ENCODE measurements around the gene COL18A1. TPM values are rescaled to one million over a fixed set of nuclear protein-coding genes. Genes with fewer than 3 reads are reported as not detected.

Gene COL18A1
- total RNA-seq, 4 donors from 2014 or later: 18.6 to 85.0 (median 33.0) TPM

DNA sequence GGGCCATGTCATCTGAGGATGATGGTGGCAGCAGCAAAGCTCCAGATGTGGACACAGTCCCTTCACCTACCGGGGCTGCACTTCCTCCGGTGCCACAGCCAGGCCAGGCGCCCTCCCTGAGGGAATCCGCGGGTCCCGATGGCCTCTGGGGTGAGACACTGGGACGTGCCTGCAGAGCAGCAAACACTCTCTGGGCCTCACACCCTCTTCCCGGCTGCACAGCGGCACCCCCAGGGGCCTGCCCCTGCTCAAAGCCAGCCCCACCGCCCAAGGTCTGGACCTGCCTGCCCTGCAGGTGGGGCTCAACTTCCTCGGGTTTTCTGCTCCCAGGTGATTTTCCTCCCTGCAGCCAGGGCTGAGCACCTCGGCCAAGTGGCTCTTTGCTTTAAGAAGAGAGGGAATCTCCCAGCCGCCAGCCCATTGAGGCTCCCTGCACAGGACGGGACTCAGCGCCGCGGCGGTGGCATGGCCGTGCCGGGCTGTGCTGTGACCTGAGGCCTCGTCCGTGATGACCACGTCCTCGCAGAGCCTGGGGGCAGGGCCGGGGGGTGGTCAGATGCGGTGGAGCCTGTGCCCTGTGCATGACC lies 21.3 kb upstream of the COL18A1 start:
- no peak overlapping the region for H3K27ac ChIP-seq
- H3K36me3 ChIP-seq: no peaks in the 10 kb centered on the region
- TF ChIP-seq, protein P1, sequence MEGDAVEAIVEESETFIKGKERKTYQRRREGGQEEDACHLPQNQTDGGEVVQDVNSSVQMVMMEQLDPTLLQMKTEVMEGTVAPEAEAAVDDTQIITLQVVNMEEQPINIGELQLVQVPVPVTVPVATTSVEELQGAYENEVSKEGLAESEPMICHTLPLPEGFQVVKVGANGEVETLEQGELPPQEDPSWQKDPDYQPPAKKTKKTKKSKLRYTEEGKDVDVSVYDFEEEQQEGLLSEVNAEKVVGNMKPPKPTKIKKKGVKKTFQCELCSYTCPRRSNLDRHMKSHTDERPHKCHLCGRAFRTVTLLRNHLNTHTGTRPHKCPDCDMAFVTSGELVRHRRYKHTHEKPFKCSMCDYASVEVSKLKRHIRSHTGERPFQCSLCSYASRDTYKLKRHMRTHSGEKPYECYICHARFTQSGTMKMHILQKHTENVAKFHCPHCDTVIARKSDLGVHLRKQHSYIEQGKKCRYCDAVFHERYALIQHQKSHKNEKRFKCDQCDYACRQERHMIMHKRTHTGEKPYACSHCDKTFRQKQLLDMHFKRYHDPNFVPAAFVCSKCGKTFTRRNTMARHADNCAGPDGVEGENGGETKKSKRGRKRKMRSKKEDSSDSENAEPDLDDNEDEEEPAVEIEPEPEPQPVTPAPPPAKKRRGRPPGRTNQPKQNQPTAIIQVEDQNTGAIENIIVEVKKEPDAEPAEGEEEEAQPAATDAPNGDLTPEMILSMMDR (IDR thresholded peaks at IDR 0.05): no peak
- TF ChIP-seq POLR2A (IDR thresholded peaks at IDR 0.05): no peak
- H3K27me3 ChIP-seq: no peaks in the 10 kb centered on the region
- DNase-seq: peak in 1 of 3 donors; percentile 40
- no peaks in the 10 kb centered on the region for H3K9me3 ChIP-seq
- no peak overlapping the region for H3K4me3 ChIP-seq
- H3K4me1 ChIP-seq: peaks cover 0 to 3% (median 0%) of the 10 kb centered on the region in 4 donors

GRCh38 chr21:45384656-45385548 lies 20.1 kb upstream of the COL18A1 start:
- Histone ChIP-seq H3K27ac (no peak overlapping the region), H3K4me3 (no peak overlapping the region), H3K9me3 (no peaks in the 10 kb centered on the region), H3K4me1 (peaks cover 0 to 3% (median 0%) of the 10 kb centered on the region in 4 donors), H3K36me3 (no peaks in the 10 kb centered on the region), H3K27me3 (no peaks in the 10 kb centered on the region)
- TF ChIP-seq, protein P1 (IDR thresholded peaks at IDR 0.05): no peak
- no peak for TF ChIP-seq POLR2A (IDR thresholded peaks at IDR 0.05)
- peak in 1 of 3 donors; percentile 32 for DNase-seq

DNA sequence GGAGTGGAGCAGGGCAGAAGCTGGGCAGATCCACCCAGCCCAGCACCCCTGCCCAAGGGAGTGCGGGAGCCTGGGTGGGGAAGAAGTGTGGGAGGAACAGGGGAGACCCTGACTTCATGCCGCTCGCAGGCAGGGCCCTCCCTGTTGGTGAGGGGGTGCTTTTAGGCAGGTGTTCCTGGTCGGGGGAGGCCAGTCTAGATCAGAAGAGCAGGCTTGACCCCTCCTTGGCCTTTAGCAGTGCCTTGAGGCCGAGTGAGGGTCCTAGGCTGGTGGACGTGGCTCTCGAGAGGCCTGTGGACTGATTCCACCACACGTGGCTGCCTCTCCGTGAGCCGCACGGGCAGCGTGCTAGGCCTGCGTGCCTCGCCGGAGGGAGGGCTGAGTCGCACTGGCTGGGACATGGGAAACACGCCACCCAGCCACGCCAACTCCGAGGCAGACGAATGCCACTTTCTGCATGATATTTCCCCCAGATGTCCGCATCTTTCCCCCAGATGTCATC lies 19.4 kb upstream of the COL18A1 start:
- no peaks in the 10 kb centered on the region for H3K27me3 ChIP-seq
- no peaks in the 10 kb centered on the region for H3K9me3 ChIP-seq
- DNase-seq: peak in 1 of 3 donors; percentile 29
- H3K36me3 ChIP-seq: no peaks in the 10 kb centered on the region
- peaks cover 0 to 3% (median 0%) of the 10 kb centered on the region in 4 donors for H3K4me1 ChIP-seq
- no peak for TF ChIP-seq POLR2A (IDR thresholded peaks at IDR 0.05)
- TF ChIP-seq, protein P1 (IDR thresholded peaks at IDR 0.05): no peak
- no peak overlapping the region for H3K4me3 ChIP-seq
- H3K27ac ChIP-seq: no peak overlapping the region

- DNase-seq: peak in 1 of 3 donors; percentile 31
- no peak for TF ChIP-seq POLR2A (IDR thresholded peaks at IDR 0.05)
- TF ChIP-seq, protein P1 (IDR thresholded peaks at IDR 0.05): no peak
- no peaks in the 10 kb centered on the region for H3K36me3 ChIP-seq
- H3K27me3 ChIP-seq: no peaks in the 10 kb centered on the region
- H3K9me3 ChIP-seq: no peaks in the 10 kb centered on the region
- H3K4me3 ChIP-seq: no peak overlapping the region
- peaks cover 0 to 3% (median 0%) of the 10 kb centered on the region in 4 donors for H3K4me1 ChIP-seq
- peak overlapping the region in 1 of 4 donors; percentile 19 for H3K27ac ChIP-seq
These were observed 18.6 kb upstream of the COL18A1 start for GRCh38 chr21:45386336-45386727.

DNA sequence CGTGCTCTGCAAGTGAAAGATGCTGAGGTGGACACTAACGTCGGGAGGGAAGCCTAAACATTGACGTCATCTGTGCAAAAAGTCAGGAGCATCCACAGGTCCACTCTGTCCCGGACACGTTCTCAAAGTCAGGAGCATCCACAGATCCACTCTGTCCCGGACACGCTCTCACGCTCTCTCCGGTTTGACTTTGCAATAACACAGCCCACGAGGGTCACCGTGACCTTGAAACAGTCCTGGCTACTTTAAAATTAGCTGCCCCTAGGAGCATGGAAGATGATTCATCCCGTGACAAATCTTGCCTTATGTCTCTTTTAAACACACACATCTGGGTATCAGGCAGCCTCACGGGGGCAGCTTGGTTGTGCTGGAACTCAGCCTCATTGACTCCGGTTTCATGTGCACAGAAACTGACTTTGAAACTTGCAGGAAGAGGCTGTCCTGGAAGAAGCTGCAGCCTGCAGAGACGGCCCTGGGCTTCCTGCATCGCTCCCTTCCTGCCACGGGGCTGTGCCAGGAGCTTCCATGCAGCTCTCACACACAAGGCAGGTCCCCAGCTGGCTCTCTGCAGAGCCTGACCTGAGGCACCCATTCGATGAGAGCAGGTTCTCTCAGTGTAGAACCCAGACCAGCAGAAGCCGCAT lies 18.1 kb upstream of the COL18A1 start:
- Histone ChIP-seq H3K27me3 (no peaks in the 10 kb centered on the region), H3K4me1 (peaks cover 0 to 3% (median 0%) of the 10 kb centered on the region in 4 donors), H3K9me3 (no peaks in the 10 kb centered on the region), H3K4me3 (no peak overlapping the region), H3K27ac (peak overlapping the region in 1 of 4 donors; percentile 45), H3K36me3 (no peaks in the 10 kb centered on the region)
- peak in 1 of 3 donors; percentile 45 for DNase-seq
- TF ChIP-seq, protein P1 (IDR thresholded peaks at IDR 0.05): no peak
- no peak for TF ChIP-seq POLR2A (IDR thresholded peaks at IDR 0.05)
